GM12878 (cell line): Measurements from ENCODE around the gene H6PD. TPM values are rescaled to one million over a fixed set of nuclear protein-coding genes. Genes with fewer than 3 reads are reported as not detected.

ENCODE experiments used
- ATAC-seq: fragments of 200-7000 bp; cut with Tn5 transposase; 3 replicates; pipeline ENCODE4 v1.9.1; 2020; ENCODE audit warnings: mild to moderate bottlenecking, moderate library complexity
- BruUV-seq: library from RNA; stranded (reverse); fragments of 400-500 nt; replicated peaks from 2 replicates; lab custom pipeline; 2021; lab: Mats Ljungman, UMichigan
- CTCF ChIA-PET: fragments of 300-600 bp; sonication (Branson Sonifier 250); formaldehyde crosslinking; extraction: SDS; loops from one replicate; lab custom pipeline; 2021; ENCODE audit warnings: inconsistent platforms; lab: Yijun Ruan, JAX
- POLR2A ChIA-PET: fragments of 350-600 bp; formaldehyde crosslinking; extraction: SDS; loops from one replicate; lab custom pipeline; 2021; ENCODE audit warnings: inconsistent platforms; lab: Charles Lee
- RAD21 ChIA-PET: fragments of 300-600 bp; sonication (Branson Sonifier 250); formaldehyde crosslinking; loops from one replicate; lab custom pipeline; 2023; ENCODE audit warnings: antibody characterized with exemption; ENCODE audit not compliant: unreplicated experiment; lab: Charles Lee
- SMC1A ChIA-PET: fragments of 300-600 bp; sonication (Branson Sonifier 250); formaldehyde crosslinking; loops from one replicate; lab custom pipeline; 2023; ENCODE audit not compliant: unreplicated experiment, uncharacterized antibody; lab: Charles Lee
- DNase-seq: peaks from one replicate; pipeline ENCODE4 v3.0.0-alpha.2; 2011; ENCODE audit warnings: low read depth, low spot score
- FAIRE-seq: peaks from 3 replicates; lab custom pipeline; 2011; peaks lifted over from hg19 to GRCh38; lab: Jason Lieb, UNC
- H2AFZ ChIP-seq: 2 replicates; pipeline ENCODE4 v1.6.0; 2011; ENCODE audit warnings: low read depth, low read length, control low read depth; ENCODE audit not compliant: control insufficient read depth
- H3K27ac ChIP-seq: 2 replicates; pipeline ENCODE4 v1.5.1; 2011; ENCODE audit warnings: control low read depth; ENCODE audit not compliant: control insufficient read depth, insufficient read depth
- H3K27me3 ChIP-seq, 2 experiments: replicated peaks in 1 of 2; 2 replicates each; pipeline versions ENCODE4 v1.6.0 to v1.6.1; 2011; ENCODE audit warnings: low read length in 1 of 2; ENCODE audit not compliant: control insufficient read depth in 2 of 2, insufficient read depth in 2 of 2
- H3K36me3 ChIP-seq, 2 experiments: 2 replicates each; pipeline ENCODE4 v1.5.1; 2011; ENCODE audit warnings: low read length in 1 of 2; ENCODE audit not compliant: control insufficient read depth in 2 of 2, insufficient read depth in 2 of 2
- H3K4me1 ChIP-seq: 2 replicates; pipeline ENCODE4 v1.6.1; 2011; ENCODE audit warnings: mild to moderate bottlenecking, low read length, moderate library complexity, mixed read lengths; ENCODE audit not compliant: control insufficient read depth, insufficient read depth
- H3K4me2 ChIP-seq: 2 replicates; pipeline ENCODE4 v1.6.0; 2011; ENCODE audit warnings: control low read depth; ENCODE audit not compliant: control insufficient read depth, insufficient read depth
- H3K4me3 ChIP-seq: fragments of 200-600 bp; sonication (generic); 2 replicates; pipeline ENCODE4 v1.5.1; 2016
- H3K79me2 ChIP-seq: 2 replicates; pipeline ENCODE4 v1.6.0; 2011; ENCODE audit warnings: low read length; ENCODE audit not compliant: control insufficient read depth, insufficient read depth
- H3K9ac ChIP-seq: 2 replicates; pipeline ENCODE4 v1.8.0; 2011; ENCODE audit warnings: low read length, control low read depth, mixed read lengths; ENCODE audit not compliant: control insufficient read depth, insufficient read depth
- H3K9me3 ChIP-seq: replicated peaks from 3 replicates; pipeline ENCODE4 v1.5.1; 2011; ENCODE audit warnings: mild to moderate bottlenecking, low read length; ENCODE audit not compliant: control insufficient read depth, insufficient read depth
- H4K20me1 ChIP-seq: 2 replicates; pipeline ENCODE4 v1.6.0; 2011; ENCODE audit not compliant: control insufficient read depth, insufficient read depth
- CBX5 ChIP-seq: sonication (generic); IDR thresholded peaks from 2 replicates; pipeline ENCODE4 v1.6.1; 2016; ENCODE audit warnings: low read depth, moderate library complexity, mild to moderate bottlenecking, inconsistent platforms
- ETV6 ChIP-seq, 2 experiments: fragments of 450-650 bp in 1 of 2; IDR thresholded peaks in 1 of 2; conservative IDR thresholded peaks in 1 of 2; 2 replicates each; pipeline ENCODE4 v1.6.1; 2014; ENCODE audit warnings: antibody characterized with exemption in 1 of 2, borderline replicate concordance in 1 of 2, low read depth in 1 of 2, mild to moderate bottlenecking in 1 of 2, moderate library complexity in 1 of 2
- PML ChIP-seq: IDR thresholded peaks from 2 replicates; pipeline ENCODE4 v1.6.1; 2012; ENCODE audit warnings: low read length, inconsistent platforms
- POLR2A ChIP-seq: IDR thresholded peaks from 2 replicates; pipeline ENCODE4 v1.6.1; 2011; ENCODE audit warnings: low read depth, mild to moderate bottlenecking, low read length
- RBBP5 ChIP-seq: fragments of 200-600 bp; sonication (generic); conservative IDR thresholded peaks from 2 replicates; pipeline ENCODE4 v1.6.1; 2016
- STAT1 ChIP-seq: fragments of 450-650 bp; conservative IDR thresholded peaks from 2 replicates; pipeline ENCODE4 v1.6.1; 2014; ENCODE audit warnings: antibody characterized with exemption, mild to moderate bottlenecking
- SUZ12 ChIP-seq: fragments of 200-600 bp; sonication (generic); IDR thresholded peaks from one replicate; pipeline ENCODE4 v1.6.1; 2018; ENCODE audit warnings: antibody characterized with exemption, mild to moderate bottlenecking; ENCODE audit not compliant: unreplicated experiment
- TAF1 ChIP-seq: IDR thresholded peaks from 2 replicates; pipeline ENCODE4 v1.6.1; 2011; ENCODE audit warnings: mild to moderate bottlenecking, low read depth, low read length, borderline replicate concordance
- WGBS: methylation state at CpG from one replicate; pipeline ENCODE4 v1.1.6; 2016; ENCODE audit warnings: low lambda C conversion rate; ENCODE audit not compliant: insufficient replicate concordance, insufficient coverage; ENCODE audit errors: missing lambda C conversion rate; 5-methylcytosine and 5-hydroxymethylcytosine counted together
- in situ Hi-C: fragments of 300-500 bp; cut with MboI; formaldehyde crosslinking; loops from 9 replicates; pipeline ENCODE4 v1.14.3; 2018; ENCODE audit warnings: mixed read lengths
- intact Hi-C: fragments of 100-400 bp; cut with micrococcal nuclease; formaldehyde crosslinking; loops from one replicate; pipeline ENCODE4 v1.14.2; 2022; ENCODE audit not compliant: unreplicated experiment
- polyA plus RNA-seq, 11 experiments: library from polyadenylated mRNA; depleted of rRNA in 4 of 11; unstranded in 6 of 11; stranded (reverse) in 5 of 11; fragments of >200 nt; fragmentation: Nextera tagmentation in 4 of 11; fragmentation: Illumina TruSeq in 1 of 11; extraction: Ambion mirVana in 4 of 11; extraction: Trizol in 1 of 11; gene quantifications; 1 replicate in 1 of 11; 2 replicates in 10 of 11; pipeline versions ENCODE4 v1.2.1 to v1.2.3, GENCODE V29; 2011 to 2016; ENCODE audit warnings: inconsistent platforms in 2 of 11, missing spikeins in 2 of 11, low read depth in 1 of 11
- total RNA-seq, 4 experiments: library from RNA; depleted of rRNA in 3 of 4; stranded (reverse); fragments of >200 nt in 3 of 4; fragmentation: Illumina TruSeq in 1 of 4; extraction: Trizol in 1 of 4; gene quantifications; 2 replicates each; pipeline versions ENCODE4 v1.2.1 to v1.2.3, GENCODE V29; 2013 to 2021
- TF ChIP-seq, protein P1 (sequence below): IDR thresholded peaks from 2 replicates; pipeline ENCODE4 v1.6.1; 2011; ENCODE audit warnings: mild to moderate bottlenecking, low read depth, low read length, moderate library complexity; ENCODE audit not compliant: insufficient replicate concordance
- TF ChIP-seq, protein P2 (sequence below): IDR thresholded peaks from 2 replicates; pipeline ENCODE4 v1.6.1; 2011; ENCODE audit warnings: borderline replicate concordance, low read depth, mild to moderate bottlenecking, moderate library complexity, low read length; ENCODE audit not compliant: insufficient read depth, poor library complexity, severe bottlenecking

H6PD gene
- total and polyA plus RNA-seq, 10 of the 15 experiments (the other 5 are each of a cell fraction or from before 2014, with no cell fraction given), result 1.2 to 20.7 (median 7.7) TPM

DNA sequence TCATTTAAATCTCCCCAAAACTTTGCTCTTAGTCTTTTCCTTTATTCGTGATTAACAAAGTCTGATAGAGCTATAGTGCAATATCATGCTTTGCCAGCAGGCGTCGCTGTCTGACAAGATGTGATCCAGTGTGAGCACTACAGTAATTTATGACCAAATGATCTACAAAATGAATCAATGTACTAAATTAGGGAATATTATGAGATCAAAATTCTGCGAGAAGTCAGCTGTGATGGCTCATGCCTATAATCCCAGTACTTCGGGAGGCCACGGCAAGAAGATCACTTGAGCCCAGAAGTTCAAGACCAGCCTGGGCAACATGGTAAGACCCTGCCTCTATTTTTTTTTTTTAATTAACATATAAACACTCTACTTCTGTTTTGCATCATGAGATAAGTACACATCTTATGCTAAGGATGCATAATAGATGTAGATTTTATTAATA lies 54.5 kb downstream of the H6PD start (continued):
- TF ChIP-seq, protein P1, sequence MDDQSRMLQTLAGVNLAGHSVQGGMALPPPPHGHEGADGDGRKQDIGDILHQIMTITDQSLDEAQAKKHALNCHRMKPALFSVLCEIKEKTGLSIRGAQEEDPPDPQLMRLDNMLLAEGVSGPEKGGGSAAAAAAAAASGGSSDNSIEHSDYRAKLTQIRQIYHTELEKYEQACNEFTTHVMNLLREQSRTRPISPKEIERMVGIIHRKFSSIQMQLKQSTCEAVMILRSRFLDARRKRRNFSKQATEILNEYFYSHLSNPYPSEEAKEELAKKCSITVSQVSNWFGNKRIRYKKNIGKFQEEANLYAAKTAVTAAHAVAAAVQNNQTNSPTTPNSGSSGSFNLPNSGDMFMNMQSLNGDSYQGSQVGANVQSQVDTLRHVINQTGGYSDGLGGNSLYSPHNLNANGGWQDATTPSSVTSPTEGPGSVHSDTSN, result no peak
- TF ChIP-seq ETV6 (conservative IDR thresholded peaks at IDR 0.05 in 1 of 2, IDR thresholded peaks at IDR 0.05 in 1 of 2; ENCODE audit: borderline replicate concordance in 1 of 2, low read depth in 1 of 2), result no peak
- TF ChIP-seq CBX5, result peak; percentile 90; the same call in 1 of the 2 replicates
- no peak for TF ChIP-seq STAT1
- no peak for TF ChIP-seq RBBP5
- no peak for TF ChIP-seq PML
- TF ChIP-seq POLR2A, result no peak
- TF ChIP-seq SUZ12, result no peak

DNA sequence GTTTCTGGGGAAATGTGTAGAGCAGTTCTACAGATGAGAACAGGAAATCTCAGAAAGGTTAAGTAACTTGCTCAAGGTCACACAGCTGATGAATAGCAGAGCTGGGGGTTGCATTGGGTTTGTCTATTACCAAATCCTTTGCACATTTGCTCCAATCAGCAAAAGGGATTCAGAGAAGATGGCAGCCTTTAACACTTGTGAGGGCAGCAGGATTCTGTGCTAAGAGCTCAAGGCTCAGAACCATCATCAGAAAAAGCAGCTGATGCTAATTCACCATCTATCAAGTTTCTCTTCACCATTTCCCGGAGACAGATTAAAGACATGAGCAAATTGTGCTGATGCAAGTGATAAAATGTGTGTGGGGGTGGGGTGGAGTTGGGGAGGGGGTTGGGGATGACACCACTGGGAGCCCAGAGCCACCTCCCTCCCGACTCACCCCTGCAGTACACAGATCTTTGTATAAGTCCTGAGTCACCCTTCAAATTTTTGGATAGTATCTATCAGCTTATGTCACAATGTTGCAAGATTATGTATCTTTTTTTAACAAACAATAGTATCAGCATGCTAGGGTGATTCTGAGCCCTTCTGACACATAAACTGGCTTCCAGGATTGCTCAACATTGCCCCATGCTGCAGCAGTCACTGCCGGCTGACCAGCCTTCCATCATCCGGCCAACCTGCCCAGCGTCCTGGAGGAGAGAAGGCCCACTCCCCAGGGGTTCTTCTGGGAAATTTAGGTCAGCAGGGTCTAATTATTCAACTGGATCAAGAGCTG lies 55.3 kb downstream of the H6PD start:
- peaks cover 10% of the 10 kb centered on the region for H3K4me1 ChIP-seq
- no peak overlapping the region for H3K9ac ChIP-seq
- POLR2A ChIA-PET, result no interaction called here

More for the DNA sequence above, 55.3 kb downstream of the H6PD start:
- no peak for FAIRE-seq
- ChIA-PET CTCF (interaction anchor here (0.7 to 5.9 kb wide), 29 partner anchors 8 to 326 kb away, joined by 3 to 183 read pairs (median 5); no protein-coding TSS in a partner anchor), SMC1A (interaction anchor here (0.8 to 5.7 kb wide), 23 partner anchors 9 to 283 kb away, joined by 3 to 123 read pairs (median 6); no protein-coding TSS in a partner anchor), RAD21 (interaction anchor here (0.6 to 4.1 kb wide), 20 partner anchors 11 to 201 kb away, joined by 3 to 100 read pairs (median 5); no protein-coding TSS in a partner anchor)
- peaks cover 3 to 7% of the 10 kb centered on the region in 2 experiments; a peak in 2 of 4 replicates for H3K27me3 ChIP-seq
- H4K20me1 ChIP-seq, result no peaks in the 10 kb centered on the region
- TF ChIP-seq, protein P2, sequence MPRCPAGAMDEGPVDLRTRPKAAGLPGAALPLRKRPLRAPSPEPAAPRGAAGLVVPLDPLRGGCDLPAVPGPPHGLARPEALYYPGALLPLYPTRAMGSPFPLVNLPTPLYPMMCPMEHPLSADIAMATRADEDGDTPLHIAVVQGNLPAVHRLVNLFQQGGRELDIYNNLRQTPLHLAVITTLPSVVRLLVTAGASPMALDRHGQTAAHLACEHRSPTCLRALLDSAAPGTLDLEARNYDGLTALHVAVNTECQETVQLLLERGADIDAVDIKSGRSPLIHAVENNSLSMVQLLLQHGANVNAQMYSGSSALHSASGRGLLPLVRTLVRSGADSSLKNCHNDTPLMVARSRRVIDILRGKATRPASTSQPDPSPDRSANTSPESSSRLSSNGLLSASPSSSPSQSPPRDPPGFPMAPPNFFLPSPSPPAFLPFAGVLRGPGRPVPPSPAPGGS, result peak; percentile 69
- no peak for TF ChIP-seq TAF1
- intact Hi-C loops, result loop anchor here (1.0 to 5.0 kb wide), 3 partner anchors 165 to 282 kb away; no protein-coding TSS in a partner anchor
- H2AFZ ChIP-seq, result no peak overlapping the region
- no peaks in the 10 kb centered on the region for H3K79me2 ChIP-seq
- H3K4me3 ChIP-seq, result no peak overlapping the region
- 45% methylated on average over 5 of the region's 5 CpGs for WGBS
- no TSS peak for BruUV-seq
- no peak for ATAC-seq
- H3K27ac ChIP-seq, result no peak overlapping the region
- H3K36me3 ChIP-seq, result no peaks in the 10 kb centered on the region
- H3K9me3 ChIP-seq, result no peaks in the 10 kb centered on the region; the same call in 2 of the 3 replicates
- no peak overlapping the region for H3K4me2 ChIP-seq
- in situ Hi-C loops, result loop anchor here (5.0 kb wide), 3 partner anchors 167 to 282 kb away; no protein-coding TSS in a partner anchor
- DNase-seq, result no peak
